ENCODE measurements around the gene PLA2G2A. TPM values are rescaled to one million over a fixed set of nuclear protein-coding genes. Genes with fewer than 3 reads are reported as not detected.
A peak's percentile ranks its signal among the peaks of the same experiment; 100 is the strongest.

Gene PLA2G2A
- total RNA-seq, 1 experiment from 2014 or later = 9.2 TPM

DNA sequence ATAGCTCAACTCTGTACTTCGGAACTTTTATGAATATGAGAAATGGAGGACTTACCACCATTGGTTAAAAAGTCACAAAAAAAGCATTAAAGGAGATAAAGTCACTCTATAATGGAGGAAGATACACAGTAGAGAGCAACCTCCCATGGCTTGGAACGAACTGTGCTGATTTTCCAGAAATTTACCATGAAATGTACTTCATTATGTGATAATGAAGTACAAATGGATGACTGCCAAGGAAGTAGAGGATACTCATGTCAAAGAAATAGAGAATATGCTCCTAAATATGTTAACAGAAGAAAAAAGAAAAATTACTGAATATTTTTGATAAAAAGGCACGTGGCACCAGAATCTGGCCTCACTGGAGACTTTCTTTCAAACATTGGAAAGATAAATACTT lies 32.4 kb downstream of the PLA2G2A start:
- BruUV-seq (replicated peaks) = no TSS peak
- Mint-ChIP-seq H3K27ac (ENCODE audit: unreplicated experiment) (peak overlapping the region; percentile 87), H3K27me3 (ENCODE audit: insufficient read depth, unreplicated experiment) (no peaks in the 10 kb centered on the region), H3K36me3 (ENCODE audit: insufficient read depth, unreplicated experiment) (peaks cover 27% of the 10 kb centered on the region), H3K9me3 (ENCODE audit: unreplicated experiment) (peaks cover 14% of the 10 kb centered on the region), H3K4me3 (ENCODE audit: unreplicated experiment) (peak overlapping the region; percentile 54), H3K4me1 (ENCODE audit: low read depth, unreplicated experiment) (peaks cover 23% of the 10 kb centered on the region)
- POLR2A ChIA-PET = interaction anchor here (0.5 kb wide), 1 partner anchor 462 kb away, joined by 5 read pairs; the partner anchor contains the start of gene CAPZB
- DNase-seq = no peak
- H3K9me3 ChIP-seq = peaks cover 27% of the 10 kb centered on the region
- TF ChIP-seq, protein P1, sequence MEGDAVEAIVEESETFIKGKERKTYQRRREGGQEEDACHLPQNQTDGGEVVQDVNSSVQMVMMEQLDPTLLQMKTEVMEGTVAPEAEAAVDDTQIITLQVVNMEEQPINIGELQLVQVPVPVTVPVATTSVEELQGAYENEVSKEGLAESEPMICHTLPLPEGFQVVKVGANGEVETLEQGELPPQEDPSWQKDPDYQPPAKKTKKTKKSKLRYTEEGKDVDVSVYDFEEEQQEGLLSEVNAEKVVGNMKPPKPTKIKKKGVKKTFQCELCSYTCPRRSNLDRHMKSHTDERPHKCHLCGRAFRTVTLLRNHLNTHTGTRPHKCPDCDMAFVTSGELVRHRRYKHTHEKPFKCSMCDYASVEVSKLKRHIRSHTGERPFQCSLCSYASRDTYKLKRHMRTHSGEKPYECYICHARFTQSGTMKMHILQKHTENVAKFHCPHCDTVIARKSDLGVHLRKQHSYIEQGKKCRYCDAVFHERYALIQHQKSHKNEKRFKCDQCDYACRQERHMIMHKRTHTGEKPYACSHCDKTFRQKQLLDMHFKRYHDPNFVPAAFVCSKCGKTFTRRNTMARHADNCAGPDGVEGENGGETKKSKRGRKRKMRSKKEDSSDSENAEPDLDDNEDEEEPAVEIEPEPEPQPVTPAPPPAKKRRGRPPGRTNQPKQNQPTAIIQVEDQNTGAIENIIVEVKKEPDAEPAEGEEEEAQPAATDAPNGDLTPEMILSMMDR (IDR thresholded peaks at IDR 0.05; ENCODE audit: insufficient read depth in 1 of 2, low read depth in 1 of 2, low read length in 1 of 2, severe bottlenecking in 1 of 2, unreplicated experiment in 1 of 2) = no peak
- no peaks in the 10 kb centered on the region for H3K27me3 ChIP-seq (replicated peaks; ENCODE audit: control insufficient read depth, insufficient read depth, low read length)
- intact Hi-C loops (cut with micrococcal nuclease; ENCODE audit: unreplicated experiment) = loop anchor here (1.0 to 2.0 kb wide), 3 partner anchors 20 to 34 kb away; no protein-coding TSS in a partner anchor
- H3K36me3 ChIP-seq (ENCODE audit: control insufficient read depth, insufficient read depth, low read length) = no peaks in the 10 kb centered on the region
- CTCF ChIA-PET = interaction anchor here (0.6 to 1.0 kb wide), 4 partner anchors 12 to 83 kb away, joined by 3 to 5 read pairs (median 4); no protein-coding TSS in a partner anchor
- peaks cover 29% of the 10 kb centered on the region for H3K4me1 ChIP-seq
- H3K4me3 ChIP-seq (ENCODE audit: low read depth, low read length) = no peak overlapping the region

DNA sequence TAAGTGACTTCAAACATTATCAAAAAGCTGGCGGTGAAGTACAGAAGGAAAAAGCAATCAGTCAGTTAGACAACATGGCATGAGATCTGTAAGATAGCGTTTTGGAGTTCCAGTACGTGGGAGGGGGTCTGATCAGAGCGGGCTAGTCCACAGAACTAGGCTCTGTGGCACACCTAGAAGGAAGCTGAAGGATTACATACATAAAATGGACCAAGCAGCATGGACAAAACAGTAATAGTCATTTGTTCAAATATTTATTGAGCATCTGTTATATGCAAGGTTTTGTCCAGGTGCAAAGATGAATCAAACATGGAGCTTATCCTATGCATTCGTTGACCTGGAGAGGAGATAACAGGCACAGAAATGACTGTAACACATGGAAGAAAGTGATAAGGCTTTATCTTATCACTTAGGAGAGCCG lies 33.1 kb downstream of the PLA2G2A start:
- TF ChIP-seq, protein P1 (IDR thresholded peaks at IDR 0.05; ENCODE audit: insufficient read depth in 1 of 2, low read depth in 1 of 2, low read length in 1 of 2, severe bottlenecking in 1 of 2, unreplicated experiment in 1 of 2) = no peak
- H3K9me3 Mint-ChIP-seq (ENCODE audit: unreplicated experiment) = peaks cover 9% of the 10 kb centered on the region
- intact Hi-C loops (cut with micrococcal nuclease; ENCODE audit: unreplicated experiment) = loop anchor here (1.0 to 2.0 kb wide), 3 partner anchors 19 to 35 kb away; no protein-coding TSS in a partner anchor
- no peaks in the 10 kb centered on the region for H3K27me3 Mint-ChIP-seq (ENCODE audit: insufficient read depth, unreplicated experiment)
- H3K4me3 Mint-ChIP-seq (ENCODE audit: unreplicated experiment) = peak overlapping the region; percentile 54
- no TSS peak for BruUV-seq (replicated peaks)
- Histone ChIP-seq H3K4me3 (ENCODE audit: low read depth, low read length) (no peak overlapping the region), H3K4me1 (peaks cover 29% of the 10 kb centered on the region), H3K9me3 (peaks cover 27% of the 10 kb centered on the region), H3K36me3 (ENCODE audit: control insufficient read depth, insufficient read depth, low read length) (no peaks in the 10 kb centered on the region), H3K27me3 (replicated peaks; ENCODE audit: control insufficient read depth, insufficient read depth, low read length) (no peaks in the 10 kb centered on the region)
- CTCF ChIA-PET = interaction anchor here (0.6 to 1.0 kb wide), 6 partner anchors 12 to 82 kb away, joined by 3 to 10 read pairs (median 4); no protein-coding TSS in a partner anchor
- peak; percentile 82 to 88 for DNase-seq
- H3K36me3 Mint-ChIP-seq (ENCODE audit: insufficient read depth, unreplicated experiment) = peaks cover 27% of the 10 kb centered on the region
- peak overlapping the region; percentile 87 for H3K27ac Mint-ChIP-seq (ENCODE audit: unreplicated experiment)
- POLR2A ChIA-PET = interaction anchor here (0.5 kb wide), 1 partner anchor 461 kb away, joined by 5 read pairs; the partner anchor contains the start of gene CAPZB
- peaks cover 23% of the 10 kb centered on the region for H3K4me1 Mint-ChIP-seq (ENCODE audit: low read depth, unreplicated experiment)

DNA sequence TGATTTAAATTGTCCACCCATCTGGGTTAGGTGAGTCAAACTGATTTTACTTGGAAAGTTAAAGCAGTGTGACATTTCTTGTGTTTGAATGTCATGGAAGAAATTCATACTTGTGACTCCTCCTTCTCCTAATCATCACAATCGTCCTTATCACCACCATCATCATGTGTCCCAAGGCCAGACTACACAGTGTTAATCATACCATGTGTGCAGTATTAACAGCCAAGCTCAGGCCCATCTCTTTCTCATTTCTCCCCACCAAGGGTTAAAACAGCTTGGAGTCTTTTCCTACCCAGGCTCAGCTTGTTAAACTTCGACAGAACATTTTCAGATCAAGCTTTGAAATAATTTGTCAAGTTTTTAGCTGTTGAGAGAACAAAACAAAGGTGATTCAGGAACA lies 33.5 kb downstream of the PLA2G2A start:
- Mint-ChIP-seq H3K27ac (ENCODE audit: unreplicated experiment) (peak overlapping the region; percentile 87), H3K4me1 (ENCODE audit: low read depth, unreplicated experiment) (peaks cover 23% of the 10 kb centered on the region), H3K27me3 (ENCODE audit: insufficient read depth, unreplicated experiment) (no peaks in the 10 kb centered on the region), H3K36me3 (ENCODE audit: insufficient read depth, unreplicated experiment) (peaks cover 27% of the 10 kb centered on the region), H3K4me3 (ENCODE audit: unreplicated experiment) (no peak overlapping the region), H3K9me3 (ENCODE audit: unreplicated experiment) (peaks cover 12% of the 10 kb centered on the region)
- TF ChIP-seq, protein P1 (IDR thresholded peaks at IDR 0.05; ENCODE audit: insufficient read depth in 1 of 2, low read depth in 1 of 2, low read length in 1 of 2, severe bottlenecking in 1 of 2, unreplicated experiment in 1 of 2) = no peak
- peak in 1 of 2 experiments; percentile 51 for DNase-seq
- POLR2A ChIA-PET = no interaction called here
- no TSS peak for BruUV-seq (replicated peaks)
- CTCF ChIA-PET = interaction anchor here (0.9 to 1.0 kb wide), 3 partner anchors 28 to 37 kb away, joined by 4 to 10 read pairs (median 5); no protein-coding TSS in a partner anchor
- no peaks in the 10 kb centered on the region for H3K36me3 ChIP-seq (ENCODE audit: control insufficient read depth, insufficient read depth, low read length)
- H3K4me3 ChIP-seq (ENCODE audit: low read depth, low read length) = no peak overlapping the region
- no peaks in the 10 kb centered on the region for H3K27me3 ChIP-seq (replicated peaks; ENCODE audit: control insufficient read depth, insufficient read depth, low read length)
- H3K9me3 ChIP-seq = peaks cover 27% of the 10 kb centered on the region
- intact Hi-C loops (cut with micrococcal nuclease; ENCODE audit: unreplicated experiment) = loop anchor here (1.0 to 2.0 kb wide), 3 partner anchors 19 to 35 kb away; no protein-coding TSS in a partner anchor
- H3K4me1 ChIP-seq = peaks cover 29% of the 10 kb centered on the region
